Measurements from ENCODE around the gene HTR7. TPM values are rescaled to one million over a fixed set of nuclear protein-coding genes. Genes with fewer than 3 reads are reported as not detected.

The HTR7 gene
- total RNA-seq, 1 donor = 9.8 TPM

GRCh38 chr10:90879062-90879461, 21.2 kb upstream of the HTR7 start:
- no peaks in the 10 kb centered on the region for H4K20me1 ChIP-seq (ENCODE audit: insufficient read depth, low read length)
- H3K36me3 ChIP-seq (ENCODE audit: insufficient read depth, low read length) = peaks cover 25% of the 10 kb centered on the region

GRCh38 chr10:90872648-90873020, 14.8 kb upstream of the HTR7 start:
- Histone ChIP-seq H3K4me2 (ENCODE audit: insufficient read depth, low read length) (peak overlapping the region; percentile 98), H3K4me1 (ENCODE audit: insufficient read depth, low read length) (peaks cover 15% of the 10 kb centered on the region), H3K27me3 (ENCODE audit: insufficient read depth, low read length) (peaks cover under 1% of the 10 kb centered on the region), H3K27ac (ENCODE audit: low read depth, low read length) (peak overlapping the region; percentile 84), H3K36me3 (ENCODE audit: insufficient read depth, low read length) (peaks cover 11% of the 10 kb centered on the region), H3K4me3 (ENCODE audit: insufficient read depth, low read length) (peak overlapping the region; percentile 98), H2AFZ (ENCODE audit: low read length) (peak overlapping the region; percentile 96), H3K79me2 (ENCODE audit: insufficient read depth, low read length) (peaks cover 30% of the 10 kb centered on the region), H3K9me3 (ENCODE audit: low read depth, low read length) (no peaks in the 10 kb centered on the region), H4K20me1 (ENCODE audit: insufficient read depth, low read length) (peaks cover 13% of the 10 kb centered on the region)
- DNase-seq (ENCODE audit: insufficient read length, low spot score, missing footprints) = no peak
- no peak for TF ChIP-seq CTCF (IDR thresholded peaks at IDR 0.05; ENCODE audit: extremely low read depth, low read depth, low read length)

More at GRCh38 chr10:90879062-90879461, 21.2 kb upstream of the HTR7 start:
- TF ChIP-seq CTCF (IDR thresholded peaks at IDR 0.05; ENCODE audit: extremely low read depth, low read depth, low read length) = no peak
- Histone ChIP-seq H3K4me1 (ENCODE audit: insufficient read depth, low read length) (peaks cover 5% of the 10 kb centered on the region), H3K27me3 (ENCODE audit: insufficient read depth, low read length) (no peaks in the 10 kb centered on the region), H2AFZ (ENCODE audit: low read length) (no peak overlapping the region), H3K9me3 (ENCODE audit: low read depth, low read length) (no peaks in the 10 kb centered on the region), H3K27ac (ENCODE audit: low read depth, low read length) (no peak overlapping the region), H3K79me2 (ENCODE audit: insufficient read depth, low read length) (peaks cover 6% of the 10 kb centered on the region), H3K4me2 (ENCODE audit: insufficient read depth, low read length) (no peak overlapping the region), H3K4me3 (ENCODE audit: insufficient read depth, low read length) (no peak overlapping the region)
- no peak for DNase-seq (ENCODE audit: insufficient read length, low spot score, missing footprints)

DNA sequence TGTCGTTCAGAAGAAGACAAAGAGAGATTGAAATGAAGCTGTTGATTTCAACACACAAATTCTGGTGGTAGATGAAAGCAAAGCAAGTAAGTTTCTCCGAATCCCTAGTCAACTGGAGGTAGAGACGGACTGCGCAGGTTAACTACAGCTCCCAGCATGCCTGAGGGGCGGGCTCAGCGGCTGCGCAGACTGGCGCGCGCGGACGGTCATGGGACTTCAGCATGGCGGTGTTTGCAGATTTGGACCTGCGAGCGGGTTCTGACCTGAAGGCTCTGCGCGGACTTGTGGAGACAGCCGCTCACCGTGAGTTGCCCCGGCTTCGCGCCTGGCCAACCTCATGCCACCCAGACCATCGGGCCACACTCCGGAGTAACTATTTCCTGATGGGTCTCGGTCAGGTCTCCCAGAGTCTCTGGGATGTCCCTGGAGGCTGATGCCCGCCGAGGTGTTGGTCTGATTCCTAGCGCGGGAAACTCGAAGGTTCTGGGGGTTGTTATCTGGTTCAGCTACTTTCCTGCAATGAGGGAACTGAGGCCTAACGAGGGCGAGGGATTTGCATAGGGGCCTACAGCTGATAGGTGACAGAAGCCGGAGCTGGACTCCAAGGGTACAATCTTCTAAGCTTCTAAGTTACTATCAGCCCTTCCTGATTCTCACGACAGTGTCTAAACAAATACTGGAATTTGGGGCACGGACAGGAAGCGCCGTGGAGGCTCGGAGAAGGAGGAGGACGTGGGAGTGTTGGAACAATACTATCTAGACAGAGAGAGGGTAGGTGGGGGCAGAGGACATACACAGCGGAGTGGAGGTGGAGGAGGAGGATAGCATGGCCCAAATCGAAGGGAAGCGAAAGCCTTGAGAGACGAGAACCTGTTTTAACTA, 14.2 kb upstream of the HTR7 start, which contains the start of gene RPP30:
Gene RPP30, plus strand, starts transcription at position 209 of the 882 bp plus-strand sequence. Its CDS starts 13 bp downstream, at position 222.
- Histone ChIP-seq H3K4me1 (ENCODE audit: insufficient read depth, low read length) (peaks cover 15% of the 10 kb centered on the region), H3K27me3 (ENCODE audit: insufficient read depth, low read length) (peaks cover 4% of the 10 kb centered on the region), H3K36me3 (ENCODE audit: insufficient read depth, low read length) (peaks cover 11% of the 10 kb centered on the region), H3K27ac (ENCODE audit: low read depth, low read length) (peak within 1 kb of the TSS; percentile 84), H4K20me1 (ENCODE audit: insufficient read depth, low read length) (peaks cover 13% of the 10 kb centered on the region), H3K4me2 (ENCODE audit: insufficient read depth, low read length) (peak within 1 kb of the TSS; percentile 98), H3K4me3 (ENCODE audit: insufficient read depth, low read length) (peak within 1 kb of the TSS; percentile 98), H3K79me2 (ENCODE audit: insufficient read depth, low read length) (peaks cover 30% of the 10 kb centered on the region), H2AFZ (ENCODE audit: low read length) (peak within 1 kb of the TSS; percentile 96), H3K9me3 (ENCODE audit: low read depth, low read length) (no peaks in the 10 kb centered on the region)
- TF ChIP-seq CTCF (IDR thresholded peaks at IDR 0.05; ENCODE audit: extremely low read depth, low read depth, low read length) = no peak
- peak; percentile 91 for DNase-seq (ENCODE audit: insufficient read length, low spot score, missing footprints)

GRCh38 chr10:90871279-90871765, 13.5 kb upstream of the HTR7 start:
- no peaks in the 10 kb centered on the region for H3K9me3 ChIP-seq (ENCODE audit: low read depth, low read length)
- DNase-seq (ENCODE audit: insufficient read length, low spot score, missing footprints) = peak; percentile 76
- H3K79me2 ChIP-seq (ENCODE audit: insufficient read depth, low read length) = peaks cover 30% of the 10 kb centered on the region
- peak overlapping the region; percentile 96 for H2AFZ ChIP-seq (ENCODE audit: low read length)
- peaks cover 6% of the 10 kb centered on the region for H3K36me3 ChIP-seq (ENCODE audit: insufficient read depth, low read length)
- H3K27me3 ChIP-seq (ENCODE audit: insufficient read depth, low read length) = peaks cover 6% of the 10 kb centered on the region
- peaks cover 13% of the 10 kb centered on the region for H4K20me1 ChIP-seq (ENCODE audit: insufficient read depth, low read length)
- H3K4me2 ChIP-seq (ENCODE audit: insufficient read depth, low read length) = peak overlapping the region; percentile 98
- peaks cover 15% of the 10 kb centered on the region for H3K4me1 ChIP-seq (ENCODE audit: insufficient read depth, low read length)
- peak overlapping the region; percentile 98 for H3K4me3 ChIP-seq (ENCODE audit: insufficient read depth, low read length)
- peak overlapping the region; percentile 84 for H3K27ac ChIP-seq (ENCODE audit: low read depth, low read length)
- peak; percentile 74 for TF ChIP-seq CTCF (IDR thresholded peaks at IDR 0.05; ENCODE audit: extremely low read depth, low read depth, low read length)
